A673 (cell line): ENCODE measurements around the gene HDAC4. TPM values are rescaled to one million over a fixed set of nuclear protein-coding genes. Genes with fewer than 3 reads are reported as not detected.

ENCODE experiments used
- BruUV-seq: library from RNA; stranded (reverse); fragments of 400-500 nt; replicated peaks from 2 replicates; lab custom pipeline; 2021; lab: Mats Ljungman, UMichigan
- CTCF ChIA-PET: fragments of 300-600 bp; sonication (Branson Sonifier 250); formaldehyde crosslinking; loops from one replicate; lab custom pipeline; 2022; ENCODE audit warnings: antibody characterized with exemption; lab: Charles Lee
- POLR2A ChIA-PET: fragments of 300-600 bp; sonication (Branson Sonifier 250); formaldehyde crosslinking; loops from one replicate; lab custom pipeline; 2022; ENCODE audit warnings: antibody characterized with exemption; ENCODE audit not compliant: low non-redundant PET; lab: Charles Lee
- DNase-seq: peaks from one replicate; pipeline ENCODE4 v3.0.0-alpha.2; 2015; ENCODE audit warnings: low spot score
- H3K27ac ChIP-seq: fragments of 200-600 bp; sonication (generic); 2 replicates; pipeline ENCODE4 v1.5.1; 2016; ENCODE audit warnings: mixed run types, low read depth, mild to moderate bottlenecking, mixed read lengths, antibody characterized with exemption, low read length; ENCODE audit not compliant: poor library complexity, severe bottlenecking
- H3K27me3 ChIP-seq: fragments of 200-600 bp; sonication (generic); replicated peaks from 2 replicates; pipeline ENCODE4 v1.6.1; 2017; ENCODE audit warnings: mixed run types, low read depth, mild to moderate bottlenecking, mixed read lengths, antibody characterized with exemption, low read length; ENCODE audit not compliant: insufficient read depth, poor library complexity
- H3K36me3 ChIP-seq: fragments of 200-600 bp; sonication (generic); 2 replicates; pipeline ENCODE4 v1.6.1; 2016; ENCODE audit warnings: mixed run types, mild to moderate bottlenecking, mixed read lengths, antibody characterized with exemption, low read length; ENCODE audit not compliant: insufficient read depth, poor library complexity, severe bottlenecking
- H3K4me1 ChIP-seq: fragments of 200-600 bp; sonication (generic); 2 replicates; pipeline ENCODE4 v1.6.1; 2017; ENCODE audit warnings: mixed run types, mild to moderate bottlenecking, mixed read lengths, antibody characterized with exemption, low read length; ENCODE audit not compliant: insufficient read depth, poor library complexity, severe bottlenecking
- H3K4me3 ChIP-seq: fragments of 200-600 bp; sonication (generic); 2 replicates; pipeline ENCODE4 v1.5.1; 2016; ENCODE audit warnings: low read depth, mixed run types, mild to moderate bottlenecking, mixed read lengths, low read length; ENCODE audit not compliant: poor library complexity, severe bottlenecking
- H3K9me3 ChIP-seq: fragments of 200-600 bp; sonication (generic); 2 replicates; pipeline ENCODE4 v1.6.1; 2016; ENCODE audit warnings: mixed run types, low read depth, mild to moderate bottlenecking, mixed read lengths, antibody characterized with exemption, low read length; ENCODE audit not compliant: poor library complexity, severe bottlenecking
- EZH2 ChIP-seq: fragments of 200-600 bp; sonication (generic); IDR thresholded peaks from 2 replicates; pipeline ENCODE4 v1.6.1; 2017; ENCODE audit warnings: borderline replicate concordance, low read depth, mild to moderate bottlenecking, mixed read lengths, antibody characterized with exemption, low read length; ENCODE audit not compliant: poor library complexity, severe bottlenecking
- intact Hi-C: fragments of 100-400 bp; cut with micrococcal nuclease; formaldehyde crosslinking; loops from one replicate; pipeline ENCODE4 v1.10.0; 2022; ENCODE audit not compliant: unreplicated experiment
- total RNA-seq: library from RNA; stranded (reverse); gene quantifications from 2 replicates; pipeline ENCODE4 v1.2.3, GENCODE V29; 2021
- TF ChIP-seq, protein P1 (sequence below): fragments of 300-800, 200-600 bp; sonication (generic); conservative IDR thresholded peaks from 2 replicates; pipeline ENCODE4 v1.5.1; 2017; ENCODE audit warnings: low read depth, mild to moderate bottlenecking, antibody characterized with exemption, low read length, moderate library complexity, mixed read lengths

The HDAC4 gene
- total RNA-seq, 1 experiment from 2014 or later, result 40.0 TPM

DNA sequence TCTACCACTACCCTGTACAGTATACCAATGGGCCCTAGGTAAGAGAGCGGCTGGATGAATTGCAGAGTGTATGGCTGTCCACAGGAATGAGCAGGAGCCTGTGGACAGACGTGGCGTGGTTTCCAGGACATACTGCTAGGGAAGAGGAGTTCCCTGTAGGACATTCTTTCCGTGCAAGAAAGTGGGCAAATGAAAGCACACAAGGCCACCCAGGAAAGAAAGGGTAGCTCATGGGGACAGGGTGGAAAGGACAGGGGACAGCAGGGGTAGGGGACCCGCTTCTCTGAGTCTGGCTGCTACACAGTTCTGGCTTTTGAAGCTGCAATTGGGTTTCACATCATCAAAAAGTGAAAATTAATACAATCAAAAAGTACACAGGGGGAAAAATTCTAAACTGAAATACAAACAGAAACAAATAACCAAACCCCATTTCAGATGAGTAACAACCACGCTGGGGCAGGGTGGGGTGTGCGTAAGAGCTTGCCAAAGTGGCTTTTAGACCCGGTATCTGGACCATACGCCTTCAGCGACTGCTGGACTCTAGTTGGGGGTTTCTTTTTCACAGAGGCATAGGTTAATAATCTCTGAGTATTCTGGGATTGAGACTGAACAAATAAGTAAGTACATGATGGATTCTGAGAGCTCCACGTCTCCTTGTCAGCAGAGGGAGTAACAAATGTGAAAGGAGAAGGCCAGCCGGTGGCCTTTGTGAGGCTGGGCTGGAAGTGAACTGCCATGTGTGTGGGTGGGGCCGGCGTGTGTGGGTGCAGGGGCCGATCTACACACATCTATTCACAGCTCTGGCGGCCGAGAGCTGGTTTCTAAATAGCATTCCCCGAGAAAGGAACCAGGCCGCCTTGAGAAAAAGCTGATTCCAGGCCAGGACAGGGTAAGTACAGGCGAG lies 84.0 kb downstream of the HDAC4 start:
- POLR2A ChIA-PET, result no interaction called here

DNA sequence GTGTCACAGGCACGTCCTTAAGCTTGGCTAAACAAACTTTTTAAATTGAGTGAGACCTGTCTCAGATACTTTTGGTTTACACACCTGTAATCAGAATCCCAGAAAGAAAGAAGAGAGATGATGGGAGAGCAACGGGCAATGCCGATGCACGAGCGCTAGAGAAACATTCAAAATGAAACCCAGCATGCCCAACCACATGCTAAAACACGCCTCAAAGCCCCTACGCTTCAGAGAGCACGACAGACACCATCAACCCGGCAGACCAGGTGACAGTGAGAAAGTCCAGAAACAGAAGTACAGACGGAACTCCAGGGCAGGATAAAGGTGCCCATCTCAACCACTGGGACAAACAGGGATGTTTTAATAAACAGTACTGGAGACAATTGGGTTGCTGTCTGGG lies 85.5 kb downstream of the HDAC4 start:
- ChIA-PET CTCF (no interaction called here), POLR2A (no interaction called here)
- no peak overlapping the region for H3K27ac ChIP-seq
- no TSS peak for BruUV-seq
- intact Hi-C loops, result no loop called here
- H3K4me1 ChIP-seq, result no peaks in the 10 kb centered on the region
- no peaks in the 10 kb centered on the region for H3K27me3 ChIP-seq
- H3K9me3 ChIP-seq, result peaks cover 5% of the 10 kb centered on the region
- no peaks in the 10 kb centered on the region for H3K36me3 ChIP-seq
- DNase-seq, result no peak
- no peak for TF ChIP-seq EZH2
- TF ChIP-seq, protein P1, sequence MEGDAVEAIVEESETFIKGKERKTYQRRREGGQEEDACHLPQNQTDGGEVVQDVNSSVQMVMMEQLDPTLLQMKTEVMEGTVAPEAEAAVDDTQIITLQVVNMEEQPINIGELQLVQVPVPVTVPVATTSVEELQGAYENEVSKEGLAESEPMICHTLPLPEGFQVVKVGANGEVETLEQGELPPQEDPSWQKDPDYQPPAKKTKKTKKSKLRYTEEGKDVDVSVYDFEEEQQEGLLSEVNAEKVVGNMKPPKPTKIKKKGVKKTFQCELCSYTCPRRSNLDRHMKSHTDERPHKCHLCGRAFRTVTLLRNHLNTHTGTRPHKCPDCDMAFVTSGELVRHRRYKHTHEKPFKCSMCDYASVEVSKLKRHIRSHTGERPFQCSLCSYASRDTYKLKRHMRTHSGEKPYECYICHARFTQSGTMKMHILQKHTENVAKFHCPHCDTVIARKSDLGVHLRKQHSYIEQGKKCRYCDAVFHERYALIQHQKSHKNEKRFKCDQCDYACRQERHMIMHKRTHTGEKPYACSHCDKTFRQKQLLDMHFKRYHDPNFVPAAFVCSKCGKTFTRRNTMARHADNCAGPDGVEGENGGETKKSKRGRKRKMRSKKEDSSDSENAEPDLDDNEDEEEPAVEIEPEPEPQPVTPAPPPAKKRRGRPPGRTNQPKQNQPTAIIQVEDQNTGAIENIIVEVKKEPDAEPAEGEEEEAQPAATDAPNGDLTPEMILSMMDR, result no peak
- H3K4me3 ChIP-seq, result no peak overlapping the region

More for the DNA sequence above, 84.0 kb downstream of the HDAC4 start:
- CTCF ChIA-PET, result no interaction called here
- Histone ChIP-seq H3K27me3 (no peaks in the 10 kb centered on the region), H3K27ac (no peak overlapping the region), H3K4me3 (no peak overlapping the region), H3K36me3 (peaks cover under 1% of the 10 kb centered on the region), H3K4me1 (no peaks in the 10 kb centered on the region), H3K9me3 (peaks cover 5% of the 10 kb centered on the region)
- intact Hi-C loops, result no loop called here
- BruUV-seq, result no TSS peak
- DNase-seq, result no peak
- TF ChIP-seq, protein P1, result no peak
- no peak for TF ChIP-seq EZH2

- DNase-seq, result no peak
- H3K27ac ChIP-seq, result no peak overlapping the region
- POLR2A ChIA-PET, result no interaction called here
- CTCF ChIA-PET, result no interaction called here
- H3K4me1 ChIP-seq, result no peaks in the 10 kb centered on the region
- H3K27me3 ChIP-seq, result no peaks in the 10 kb centered on the region
- no peaks in the 10 kb centered on the region for H3K36me3 ChIP-seq
- no peak for TF ChIP-seq EZH2
- TF ChIP-seq, protein P1, result no peak
- no peak overlapping the region for H3K4me3 ChIP-seq
- intact Hi-C loops, result no loop called here
- BruUV-seq, result no TSS peak
- peaks cover 5% of the 10 kb centered on the region for H3K9me3 ChIP-seq
Measured at GRCh38 chr2:239313776-239314175, 87.0 kb downstream of the HDAC4 start.
